ENCODE measurements around the gene LRRC8A. TPM values are rescaled to one million over a fixed set of nuclear protein-coding genes. Genes with fewer than 3 reads are reported as not detected.

Gene LRRC8A
- total RNA-seq, 2 experiments from 2014 or later, result 22.9 to 26.9 TPM

- BruUV-seq (replicated peaks), result no TSS peak
- no peaks in the 10 kb centered on the region for H3K9me2 ChIP-seq (ENCODE audit: insufficient read depth, low read length)
- peaks cover 72% of the 10 kb centered on the region for H3K36me3 ChIP-seq (ENCODE audit: insufficient read depth, low read length)
- intact Hi-C loops (cut with micrococcal nuclease; ENCODE audit: unreplicated experiment), result no loop called here
- H4K20me1 ChIP-seq (ENCODE audit: insufficient read depth, low read length), result no peaks in the 10 kb centered on the region
- H3K27ac ChIP-seq (ENCODE audit: low read depth, low read length, poor library complexity, severe bottlenecking), result no peak overlapping the region
- no peaks in the 10 kb centered on the region for H3K9me3 ChIP-seq (ENCODE audit: low read length)
- POLR2A ChIA-PET, result no interaction called here
- H3K4me2 ChIP-seq (ENCODE audit: low read length), result no peak overlapping the region
- TF ChIP-seq, protein P1, sequence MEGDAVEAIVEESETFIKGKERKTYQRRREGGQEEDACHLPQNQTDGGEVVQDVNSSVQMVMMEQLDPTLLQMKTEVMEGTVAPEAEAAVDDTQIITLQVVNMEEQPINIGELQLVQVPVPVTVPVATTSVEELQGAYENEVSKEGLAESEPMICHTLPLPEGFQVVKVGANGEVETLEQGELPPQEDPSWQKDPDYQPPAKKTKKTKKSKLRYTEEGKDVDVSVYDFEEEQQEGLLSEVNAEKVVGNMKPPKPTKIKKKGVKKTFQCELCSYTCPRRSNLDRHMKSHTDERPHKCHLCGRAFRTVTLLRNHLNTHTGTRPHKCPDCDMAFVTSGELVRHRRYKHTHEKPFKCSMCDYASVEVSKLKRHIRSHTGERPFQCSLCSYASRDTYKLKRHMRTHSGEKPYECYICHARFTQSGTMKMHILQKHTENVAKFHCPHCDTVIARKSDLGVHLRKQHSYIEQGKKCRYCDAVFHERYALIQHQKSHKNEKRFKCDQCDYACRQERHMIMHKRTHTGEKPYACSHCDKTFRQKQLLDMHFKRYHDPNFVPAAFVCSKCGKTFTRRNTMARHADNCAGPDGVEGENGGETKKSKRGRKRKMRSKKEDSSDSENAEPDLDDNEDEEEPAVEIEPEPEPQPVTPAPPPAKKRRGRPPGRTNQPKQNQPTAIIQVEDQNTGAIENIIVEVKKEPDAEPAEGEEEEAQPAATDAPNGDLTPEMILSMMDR (conservative IDR thresholded peaks at IDR 0.05; ENCODE audit: low read length), result no peak
- no peak for TF ChIP-seq EZH2phosphoT487 (IDR thresholded peaks at IDR 0.05; ENCODE audit: borderline replicate concordance, low read depth, low read length)
- no peak overlapping the region for H3K4me3 ChIP-seq (ENCODE audit: low read depth, low read length, poor library complexity, severe bottlenecking)
- no peaks in the 10 kb centered on the region for H3K79me2 ChIP-seq (ENCODE audit: insufficient read depth, low read depth, low read length)
- no peak for DNase-seq (ENCODE audit: low spot score)
- no peak overlapping the region for H2AFZ ChIP-seq (ENCODE audit: low read length)
- CTCF ChIA-PET (ENCODE audit: unreplicated experiment), result no interaction called here
- no peaks in the 10 kb centered on the region for H3K4me1 ChIP-seq (ENCODE audit: insufficient read depth, low read length, poor library complexity, severe bottlenecking)
These were observed 29.0 kb downstream of the LRRC8A start for GRCh38 chr9:128910906-128911305.

GRCh38 chr9:128911529-128912035 lies 29.6 kb downstream of the LRRC8A start:
- no TSS peak for BruUV-seq (replicated peaks)
- H3K4me3 ChIP-seq (ENCODE audit: low read depth, low read length, poor library complexity, severe bottlenecking), result no peak overlapping the region
- TF ChIP-seq EZH2phosphoT487 (IDR thresholded peaks at IDR 0.05; ENCODE audit: borderline replicate concordance, low read depth, low read length), result no peak
- TF ChIP-seq, protein P1 (conservative IDR thresholded peaks at IDR 0.05; ENCODE audit: low read length), result no peak
- ChIA-PET CTCF (ENCODE audit: unreplicated experiment) (no interaction called here), POLR2A (no interaction called here)
- H3K4me1 ChIP-seq (ENCODE audit: insufficient read depth, low read length, poor library complexity, severe bottlenecking), result no peaks in the 10 kb centered on the region
- H3K9me2 ChIP-seq (ENCODE audit: insufficient read depth, low read length), result no peaks in the 10 kb centered on the region
- no peak overlapping the region for H3K27ac ChIP-seq (ENCODE audit: low read depth, low read length, poor library complexity, severe bottlenecking)
- no peak overlapping the region for H3K4me2 ChIP-seq (ENCODE audit: low read length)
- H3K9me3 ChIP-seq (ENCODE audit: low read length), result no peaks in the 10 kb centered on the region
- DNase-seq (ENCODE audit: low spot score), result no peak
- intact Hi-C loops (cut with micrococcal nuclease; ENCODE audit: unreplicated experiment), result no loop called here
- H3K36me3 ChIP-seq (ENCODE audit: insufficient read depth, low read length), result peaks cover 77% of the 10 kb centered on the region
- no peaks in the 10 kb centered on the region for H4K20me1 ChIP-seq (ENCODE audit: insufficient read depth, low read length)
- no peak overlapping the region for H2AFZ ChIP-seq (ENCODE audit: low read length)
- H3K79me2 ChIP-seq (ENCODE audit: insufficient read depth, low read depth, low read length), result no peaks in the 10 kb centered on the region

GRCh38 chr9:128912270-128912853 lies 30.4 kb downstream of the LRRC8A start:
- DNase-seq (ENCODE audit: low spot score), result no peak
- Histone ChIP-seq H2AFZ (ENCODE audit: low read length) (no peak overlapping the region), H4K20me1 (ENCODE audit: insufficient read depth, low read length) (no peaks in the 10 kb centered on the region), H3K9me2 (ENCODE audit: insufficient read depth, low read length) (no peaks in the 10 kb centered on the region), H3K79me2 (ENCODE audit: insufficient read depth, low read depth, low read length) (no peaks in the 10 kb centered on the region), H3K36me3 (ENCODE audit: insufficient read depth, low read length) (peaks cover 75% of the 10 kb centered on the region), H3K4me2 (ENCODE audit: low read length) (no peak overlapping the region), H3K9me3 (ENCODE audit: low read length) (no peaks in the 10 kb centered on the region), H3K27ac (ENCODE audit: low read depth, low read length, poor library complexity, severe bottlenecking) (no peak overlapping the region), H3K4me1 (ENCODE audit: insufficient read depth, low read length, poor library complexity, severe bottlenecking) (no peaks in the 10 kb centered on the region), H3K4me3 (ENCODE audit: low read depth, low read length, poor library complexity, severe bottlenecking) (no peak overlapping the region)
- CTCF ChIA-PET (ENCODE audit: unreplicated experiment), result no interaction called here
- POLR2A ChIA-PET, result interaction anchor here (1.0 kb wide), 1 partner anchor 57 kb away, joined by 3 read pairs; no protein-coding TSS in a partner anchor
- intact Hi-C loops (cut with micrococcal nuclease; ENCODE audit: unreplicated experiment), result no loop called here
- no TSS peak for BruUV-seq (replicated peaks)
- TF ChIP-seq, protein P1 (conservative IDR thresholded peaks at IDR 0.05; ENCODE audit: low read length), result no peak
- no peak for TF ChIP-seq EZH2phosphoT487 (IDR thresholded peaks at IDR 0.05; ENCODE audit: borderline replicate concordance, low read depth, low read length)

All from OCI-LY7 (cell line).